B cell (primary cell): ENCODE results near the gene GRK6. TPM values are rescaled to one million over a fixed set of nuclear protein-coding genes. Genes with fewer than 3 reads are reported as not detected.

Experiments
- ATAC-seq: fragments of 200-7000 bp; cut with Tn5 transposase; one replicate; pipeline ENCODE4 v1.10.0; 2021; ENCODE audit warnings: low read depth, mild to moderate bottlenecking, moderate number of reproducible peaks, moderate library complexity
- CTCF ChIA-PET: fragments of 350-600 bp; sonication (Branson Sonifier 250); formaldehyde crosslinking; loops from one replicate; lab custom pipeline; 2021; ENCODE audit warnings: antibody characterized with exemption, inconsistent platforms; lab: Charles Lee
- POLR2A ChIA-PET: fragments of 350-600 bp; sonication (Branson Sonifier 250); formaldehyde crosslinking; loops from one replicate; lab custom pipeline; 2021; ENCODE audit warnings: antibody characterized with exemption; lab: Charles Lee
- DNase-seq: peaks from one replicate; pipeline ENCODE4 v3.0.0; 2013
- H2AFZ ChIP-seq: 2 replicates; pipeline ENCODE4 v1.6.1; 2012; ENCODE audit warnings: mild to moderate bottlenecking, low read depth, low read length; ENCODE audit not compliant: insufficient read depth, poor library complexity, severe bottlenecking
- H3K27ac ChIP-seq, 2 donors: 1 replicate in 1 of 2; 2 replicates in 1 of 2; pipeline ENCODE4 v1.5.1; 2012 to 2013; ENCODE audit warnings: low read length in 2 of 2, mild to moderate bottlenecking in 2 of 2, moderate library complexity in 1 of 2
- H3K27me3 ChIP-seq, 4 experiments: fragments of 200-600 bp in 1 of 4; sonication (generic) in 1 of 4; replicated peaks in 1 of 4; 1 replicate in 2 of 4; 2 replicates in 2 of 4; pipeline versions ENCODE4 v1.6.1 to v1.7.0; 2013 to 2016; ENCODE audit warnings: low read length in 3 of 4, mild to moderate bottlenecking in 2 of 4, mixed read lengths in 1 of 4, moderate library complexity in 1 of 4; ENCODE audit not compliant: insufficient read depth in 4 of 4, control insufficient read depth in 3 of 4; ENCODE audit errors: control extremely low read depth in 1 of 4
- H3K36me3 ChIP-seq, 2 experiments: replicated peaks in 1 of 2; 1 replicate in 1 of 2; 2 replicates in 1 of 2; pipeline versions ENCODE4 v1.6.1 to v1.7.1; 2013; ENCODE audit warnings: low read length in 1 of 2; ENCODE audit not compliant: insufficient read depth in 2 of 2, control insufficient read depth in 1 of 2; ENCODE audit errors: control extremely low read depth in 1 of 2, extremely low read depth in 1 of 2
- H3K4me1 ChIP-seq, 2 donors: fragments of 200-600 bp in 1 of 2; sonication (generic) in 1 of 2; 1 replicate in 1 of 2; 2 replicates in 1 of 2; pipeline versions ENCODE4 v1.5.1 to v1.6.1; 2013 to 2017; ENCODE audit warnings: low read length in 2 of 2; ENCODE audit not compliant: control insufficient read depth in 2 of 2, insufficient read depth in 2 of 2
- H3K4me2 ChIP-seq: replicated peaks from 2 replicates; pipeline ENCODE3; 2012; ENCODE audit warnings: mild to moderate bottlenecking, low read depth, low read length; ENCODE audit not compliant: poor library complexity, severe bottlenecking
- H3K4me3 ChIP-seq, 5 experiments: fragments of 200-600 bp in 1 of 5; sonication (generic) in 1 of 5; 1 replicate in 3 of 5; 2 replicates in 2 of 5; pipeline versions ENCODE4 v1.5.1 to v1.7.0; 2011 to 2016; ENCODE audit warnings: low read length in 4 of 5, mild to moderate bottlenecking in 4 of 5, low read depth in 2 of 5, control low read depth in 1 of 5, moderate library complexity in 1 of 5; ENCODE audit not compliant: insufficient read depth in 1 of 5; ENCODE audit errors: control extremely low read depth in 1 of 5, extremely low read depth in 1 of 5
- H3K79me2 ChIP-seq: fragments of 200-600 bp; sonication (generic); one replicate; pipeline ENCODE4 v1.6.0; 2016; ENCODE audit warnings: low read length; ENCODE audit not compliant: control insufficient read depth, insufficient read depth
- H3K9ac ChIP-seq: fragments of 200-600 bp; sonication (generic); 2 replicates; pipeline ENCODE4 v1.6.1; 2017; ENCODE audit warnings: mild to moderate bottlenecking, low read length, moderate library complexity
- H3K9me3 ChIP-seq, 3 donors: one replicate each; pipeline versions ENCODE4 v1.6.1 to v1.7.1; 2013; ENCODE audit warnings: low read length in 2 of 3; ENCODE audit not compliant: control insufficient read depth in 2 of 3, insufficient read depth in 1 of 3; ENCODE audit errors: control extremely low read depth in 1 of 3
- H4K20me1 ChIP-seq: 2 replicates; pipeline ENCODE4 v1.6.0; 2012; ENCODE audit warnings: mild to moderate bottlenecking, low read length; ENCODE audit not compliant: insufficient read depth, control insufficient read depth, poor library complexity, severe bottlenecking
- H3K27ac Mint-ChIP-seq: one replicate; pipeline ENCODE4 v1.8.0; 2021; ENCODE audit warnings: mixed read lengths
- H3K27me3 Mint-ChIP-seq: one replicate; pipeline ENCODE4 v1.8.0; 2021; ENCODE audit warnings: mixed read lengths
- H3K4me1 Mint-ChIP-seq: one replicate; pipeline ENCODE4 v1.8.0; 2021; ENCODE audit warnings: mixed read lengths
- H3K4me3 Mint-ChIP-seq: one replicate; pipeline ENCODE4 v1.8.0; 2021; ENCODE audit warnings: mixed read lengths
- H3K9me3 Mint-ChIP-seq: one replicate; pipeline ENCODE4 v1.8.0; 2022; ENCODE audit warnings: mixed read lengths; ENCODE audit not compliant: insufficient read depth
- EZH2 ChIP-seq: IDR thresholded peaks from 2 replicates; pipeline ENCODE4 v1.6.1; 2012; ENCODE audit warnings: borderline replicate concordance, low read depth, mild to moderate bottlenecking, moderate library complexity, low read length; ENCODE audit not compliant: insufficient read depth, poor library complexity, severe bottlenecking
- WGBS: methylation state at CpG from one replicate; pipeline ENCODE4 v1.1.5; 2013; ENCODE audit warnings: missing lambda C conversion rate; ENCODE audit not compliant: insufficient coverage; 5-methylcytosine and 5-hydroxymethylcytosine counted together
- intact Hi-C: fragments of 100-400 bp; cut with micrococcal nuclease; formaldehyde crosslinking; loops from one replicate; pipeline ENCODE4 v1.10.0; 2022
- polyA plus RNA-seq: library from polyadenylated mRNA; depleted of rRNA; stranded (reverse); fragments of >200 nt; gene quantifications from 2 replicates; pipeline ENCODE4 v1.2.3, GENCODE V29; 2012
- total RNA-seq, 2 donors: library from RNA; stranded (reverse); fragments of 120-200 nt in 1 of 2; gene quantifications; 1 replicate in 1 of 2; 2 replicates in 1 of 2; pipeline versions ENCODE4 v1.2.3 to v1.2.4, GENCODE V29; 2013 to 2022
- TF ChIP-seq, protein P1 (sequence below): fragments of 200-600 bp; IDR thresholded peaks from one replicate; pipeline ENCODE4 v1.8.0; 2022; ENCODE audit warnings: antibody characterized with exemption, mild to moderate bottlenecking

GRK6 gene
- total and polyA plus RNA-seq, 2 donors (not counting 1 experiment from before 2014, with no cell fraction given) = 155 to 173 TPM

DNA sequence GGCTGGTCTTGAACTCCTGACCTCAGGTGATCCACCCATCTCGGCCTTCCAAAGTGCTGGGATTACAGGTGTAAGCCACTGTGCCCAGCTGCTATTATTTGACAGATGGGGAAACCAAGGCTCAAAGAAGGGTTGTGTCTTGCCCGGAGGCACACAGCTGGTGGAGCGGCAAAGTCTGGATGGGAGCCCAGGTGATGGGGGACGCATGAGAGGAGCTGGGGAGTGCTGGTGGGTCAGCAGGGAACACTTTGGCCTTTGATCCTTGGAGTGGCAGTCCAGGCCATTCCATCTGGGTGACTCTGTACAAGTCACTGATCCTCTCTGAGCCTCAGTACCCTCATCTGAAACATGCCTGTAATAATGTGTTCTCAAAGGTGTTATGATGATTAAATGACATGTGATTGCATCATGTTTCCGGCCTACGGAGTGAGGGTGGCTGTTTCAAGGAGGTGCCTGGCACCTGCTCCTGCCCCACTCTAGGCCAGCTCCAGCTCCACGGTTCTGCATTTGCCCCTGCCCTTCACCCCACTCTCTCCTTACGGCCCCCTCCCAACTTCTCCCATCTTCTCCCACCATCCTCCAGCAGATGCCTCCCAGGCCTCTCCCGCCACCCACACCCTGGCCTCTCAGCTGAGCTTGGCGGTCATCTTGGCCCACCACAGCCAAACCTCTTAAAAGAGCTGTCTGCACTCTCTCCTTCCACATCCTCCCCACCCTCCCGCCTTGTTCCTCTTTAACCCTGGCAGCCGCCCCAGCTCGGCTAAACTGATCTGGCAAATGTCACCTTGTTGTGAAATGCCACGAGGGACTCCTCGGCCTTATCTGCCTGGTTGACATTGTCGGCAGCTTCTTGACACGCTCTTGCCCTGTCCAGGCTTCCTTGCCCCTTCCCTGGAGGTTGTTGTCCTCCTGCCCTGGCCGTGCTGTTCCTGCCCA, 52.5 kb downstream of the GRK6 start:
- peak; percentile 62 for ATAC-seq
- Histone ChIP-seq H3K9me3 (no peaks in the 10 kb centered on the region), H2AFZ (peak overlapping the region; percentile 45), H3K4me3 (no peak overlapping the region), H3K79me2 (no peaks in the 10 kb centered on the region), H3K4me2 (peak overlapping the region; percentile 19), H3K27ac (peak overlapping the region in 1 of 2 donors; percentile 3), H3K27me3 (peaks cover 0 to 5% (median 1%) of the 10 kb centered on the region in 4 experiments), H3K4me1 (peaks cover 14 to 25% of the 10 kb centered on the region in 2 donors), H3K36me3 (no peaks in the 10 kb centered on the region), H4K20me1 (no peaks in the 10 kb centered on the region), H3K9ac (no peak overlapping the region)
- peak overlapping the region; percentile 34 for H3K4me3 Mint-ChIP-seq
- H3K9me3 Mint-ChIP-seq = no peaks in the 10 kb centered on the region
- ChIA-PET CTCF (interaction anchor here (0.6 to 2.7 kb wide), 6 partner anchors 22 to 145 kb away, joined by 3 to 12 read pairs (median 6); no protein-coding TSS in a partner anchor), POLR2A (interaction anchor here (1.0 kb wide), 1 partner anchor 31 kb away, joined by 3 read pairs; the partner anchor contains the start of gene DOK3)
- intact Hi-C loops = no loop called here
- H3K27me3 Mint-ChIP-seq = peaks cover 4% of the 10 kb centered on the region
- 38% methylated on average over 16 of the region's 18 CpGs for WGBS
- peak overlapping the region; percentile 81 for H3K27ac Mint-ChIP-seq
- no peak for TF ChIP-seq EZH2
- TF ChIP-seq, protein P1, sequence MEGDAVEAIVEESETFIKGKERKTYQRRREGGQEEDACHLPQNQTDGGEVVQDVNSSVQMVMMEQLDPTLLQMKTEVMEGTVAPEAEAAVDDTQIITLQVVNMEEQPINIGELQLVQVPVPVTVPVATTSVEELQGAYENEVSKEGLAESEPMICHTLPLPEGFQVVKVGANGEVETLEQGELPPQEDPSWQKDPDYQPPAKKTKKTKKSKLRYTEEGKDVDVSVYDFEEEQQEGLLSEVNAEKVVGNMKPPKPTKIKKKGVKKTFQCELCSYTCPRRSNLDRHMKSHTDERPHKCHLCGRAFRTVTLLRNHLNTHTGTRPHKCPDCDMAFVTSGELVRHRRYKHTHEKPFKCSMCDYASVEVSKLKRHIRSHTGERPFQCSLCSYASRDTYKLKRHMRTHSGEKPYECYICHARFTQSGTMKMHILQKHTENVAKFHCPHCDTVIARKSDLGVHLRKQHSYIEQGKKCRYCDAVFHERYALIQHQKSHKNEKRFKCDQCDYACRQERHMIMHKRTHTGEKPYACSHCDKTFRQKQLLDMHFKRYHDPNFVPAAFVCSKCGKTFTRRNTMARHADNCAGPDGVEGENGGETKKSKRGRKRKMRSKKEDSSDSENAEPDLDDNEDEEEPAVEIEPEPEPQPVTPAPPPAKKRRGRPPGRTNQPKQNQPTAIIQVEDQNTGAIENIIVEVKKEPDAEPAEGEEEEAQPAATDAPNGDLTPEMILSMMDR = no peak
- H3K4me1 Mint-ChIP-seq = peaks cover 30% of the 10 kb centered on the region
- peak; percentile 56 for DNase-seq

DNA sequence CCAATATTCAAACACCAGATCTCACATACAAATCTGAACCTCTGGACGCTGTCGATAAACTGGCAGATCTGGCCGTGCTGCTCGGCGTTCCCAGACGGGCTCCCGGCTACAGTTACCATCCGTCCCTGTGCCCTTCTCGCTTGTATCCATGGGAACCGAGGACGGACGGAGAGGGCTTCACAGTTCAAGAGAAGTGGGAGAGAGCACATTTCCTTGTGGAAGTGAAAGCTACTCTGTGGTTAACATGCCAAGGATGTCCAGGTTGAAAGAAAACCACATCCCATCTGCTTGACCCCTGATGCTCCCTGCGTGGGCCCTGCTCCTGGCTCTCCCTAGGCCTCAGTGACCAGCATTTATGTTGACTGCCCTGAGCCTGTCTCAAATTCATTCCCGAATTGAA, 53.3 kb downstream of the GRK6 start:
- H3K27me3 Mint-ChIP-seq = no peaks in the 10 kb centered on the region
- Histone ChIP-seq H3K4me3 (no peak overlapping the region), H2AFZ (no peak overlapping the region), H3K79me2 (no peaks in the 10 kb centered on the region), H3K36me3 (no peaks in the 10 kb centered on the region), H3K9ac (no peak overlapping the region), H3K4me2 (peak overlapping the region; percentile 19), H4K20me1 (no peaks in the 10 kb centered on the region), H3K27me3 (no peaks in the 10 kb centered on the region), H3K9me3 (no peaks in the 10 kb centered on the region), H3K27ac (no peak overlapping the region), H3K4me1 (peaks cover 14 to 25% of the 10 kb centered on the region in 2 donors)
- no peak overlapping the region for H3K4me3 Mint-ChIP-seq
- no peak for ATAC-seq
- intact Hi-C loops = no loop called here
- H3K27ac Mint-ChIP-seq = no peak overlapping the region
- H3K4me1 Mint-ChIP-seq = peaks cover 27% of the 10 kb centered on the region
- ChIA-PET POLR2A (no interaction called here), CTCF (interaction anchor here (0.8 to 2.7 kb wide), 5 partner anchors 22 to 146 kb away, joined by 3 to 12 read pairs (median 7); no protein-coding TSS in a partner anchor)
- no peak for DNase-seq
- H3K9me3 Mint-ChIP-seq = no peaks in the 10 kb centered on the region
- TF ChIP-seq, protein P1 = no peak
- TF ChIP-seq EZH2 = no peak
- 65% methylated on average over 14 of the region's 14 CpGs for WGBS
